SK-N-SH treated with all-trans-retinoic acid at 6 μM for 48 hours (cell line): ENCODE measurements around the gene C1orf159.

Source experiments
- ARNTL ChIP-seq: fragments of 450-650 bp; formaldehyde crosslinking; IDR thresholded peaks from 2 replicates; pipeline ENCODE4 v1.5.0; 2020; ENCODE audit warnings: low read depth, mild to moderate bottlenecking, moderate library complexity, borderline replicate concordance
- CSDC2 ChIP-seq: fragments of 250-450 bp; sonication (Bioruptor Pico); IDR thresholded peaks from 2 replicates; pipeline ENCODE4 v1.5.0; 2020; ENCODE audit warnings: mild to moderate bottlenecking, moderate library complexity
- CSRNP3 ChIP-seq: fragments of 250-450 bp; sonication (Bioruptor Pico); IDR thresholded peaks from 2 replicates; pipeline ENCODE4 v1.5.1; 2021; ENCODE audit warnings: mild to moderate bottlenecking, moderate library complexity
- ISL1 ChIP-seq: fragments of 250-450 bp; sonication (Bioruptor Pico); IDR thresholded peaks from 2 replicates; pipeline ENCODE4 v2.1.2; 2022; ENCODE audit warnings: mild to moderate bottlenecking, moderate library complexity
- PATZ1 ChIP-seq: fragments of 250-450 bp; sonication (Bioruptor Pico); IDR thresholded peaks from 2 replicates; pipeline ENCODE4 v1.8.0; 2020; ENCODE audit warnings: mild to moderate bottlenecking, moderate library complexity, borderline replicate concordance
- RARB ChIP-seq: fragments of 250-450 bp; sonication (Bioruptor Pico); IDR thresholded peaks from 2 replicates; pipeline ENCODE4 v1.8.0; 2021; ENCODE audit warnings: mild to moderate bottlenecking, moderate library complexity
- ZFP30 ChIP-seq: fragments of 450-650 bp; formaldehyde crosslinking; IDR thresholded peaks from 2 replicates; pipeline ENCODE4 v1.5.0; 2022; ENCODE audit warnings: mild to moderate bottlenecking, moderate library complexity

DNA sequence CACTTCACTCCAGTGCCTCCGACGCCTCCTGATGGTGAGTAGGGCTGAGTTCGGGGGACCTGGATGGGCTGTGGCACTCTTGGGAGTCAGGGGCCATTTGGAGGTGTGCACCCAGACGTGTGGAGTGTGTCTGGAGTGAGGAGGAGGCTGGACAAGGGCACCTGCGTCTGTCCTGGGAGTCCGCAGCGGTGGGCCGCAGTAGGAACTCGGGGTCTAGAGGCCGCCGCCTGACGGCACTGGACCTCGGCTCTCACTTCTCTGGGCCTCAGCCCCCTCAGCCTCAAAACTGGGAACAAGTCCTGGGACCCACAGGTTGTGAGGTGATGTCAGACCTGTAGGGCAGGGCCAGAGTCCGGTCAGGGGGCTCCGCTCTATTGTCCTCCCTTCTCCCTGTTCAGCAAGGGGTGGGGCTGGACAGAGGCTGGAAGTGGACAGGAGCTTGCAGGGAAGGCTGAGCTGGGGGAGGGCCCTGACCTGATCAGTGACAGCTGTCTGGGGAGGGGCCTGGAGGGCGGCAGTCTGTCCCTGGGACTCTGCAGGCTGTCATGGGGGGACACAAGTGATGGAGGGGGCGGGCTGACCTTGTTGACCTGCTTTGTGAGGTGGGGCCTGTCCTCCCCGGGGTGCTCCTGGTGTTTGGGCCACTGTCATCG is 80.5 kb downstream of the C1orf159 start:
- TF ChIP-seq ZFP30 (no peak), CSRNP3 (no peak), RARB (no peak), ISL1 (CRISPR knock-in tag) (no peak), CSDC2 (CRISPR knock-in tag) (no peak), ARNTL (no peak), PATZ1 (no peak)
